22Rv1 (cell line): ENCODE data around the gene SERHL2.

Experiments
- ZFX ChIP-seq: fragments of 450-650 bp; IDR thresholded peaks from 2 replicates; pipeline ENCODE4 v1.6.1; 2017; ENCODE audit warnings: antibody characterized with exemption, borderline replicate concordance
- TF ChIP-seq, protein P1 (sequence below): fragments of 450-650 bp; IDR thresholded peaks from 2 replicates; pipeline ENCODE4 v1.5.1; 2017; ENCODE audit warnings: mild to moderate bottlenecking

DNA sequence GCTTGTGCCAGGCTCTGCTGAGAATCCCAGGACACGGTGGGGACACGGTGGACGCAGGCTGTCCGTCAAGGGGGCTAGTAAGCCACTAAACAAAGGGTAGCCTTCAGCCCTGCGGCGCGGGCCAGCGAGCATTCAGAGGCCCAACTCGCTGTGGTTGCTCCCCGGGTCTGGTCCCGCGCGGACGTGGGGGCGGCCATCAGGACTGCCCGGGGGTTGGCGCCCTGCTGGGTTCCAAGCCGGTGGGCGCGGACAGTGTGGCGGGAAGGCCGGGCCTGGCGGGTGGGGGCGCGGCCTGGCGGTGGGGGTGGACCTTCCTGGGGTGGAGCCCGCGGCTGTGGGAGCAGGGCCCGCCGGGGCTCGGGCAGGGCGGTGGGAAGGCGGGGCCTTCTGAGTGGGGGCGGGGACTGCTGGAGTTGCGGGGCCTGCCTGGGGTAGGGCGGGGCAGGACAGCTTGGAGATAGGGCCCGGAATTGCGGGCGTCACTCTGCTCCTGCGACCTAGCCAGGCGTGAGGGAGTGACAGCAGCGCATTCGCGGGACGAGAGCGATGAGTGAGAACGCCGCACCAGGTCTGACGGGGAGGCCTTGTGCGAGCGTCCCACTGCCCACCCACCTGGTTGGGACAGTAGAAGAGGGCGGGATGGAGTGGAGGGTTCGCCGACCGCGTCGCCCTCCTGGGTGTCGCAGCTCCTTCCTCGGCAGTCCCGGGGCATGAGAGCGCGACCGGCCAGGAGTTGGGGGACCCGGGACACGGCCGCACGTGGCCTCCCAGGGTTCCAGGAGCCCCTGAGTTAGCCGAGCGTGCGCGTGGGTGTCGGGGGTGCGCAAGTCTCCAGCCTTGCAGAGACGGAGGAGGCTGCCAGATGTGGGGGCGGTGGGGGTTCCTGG is at the start of gene SERHL2:
- TF ChIP-seq, protein P1, sequence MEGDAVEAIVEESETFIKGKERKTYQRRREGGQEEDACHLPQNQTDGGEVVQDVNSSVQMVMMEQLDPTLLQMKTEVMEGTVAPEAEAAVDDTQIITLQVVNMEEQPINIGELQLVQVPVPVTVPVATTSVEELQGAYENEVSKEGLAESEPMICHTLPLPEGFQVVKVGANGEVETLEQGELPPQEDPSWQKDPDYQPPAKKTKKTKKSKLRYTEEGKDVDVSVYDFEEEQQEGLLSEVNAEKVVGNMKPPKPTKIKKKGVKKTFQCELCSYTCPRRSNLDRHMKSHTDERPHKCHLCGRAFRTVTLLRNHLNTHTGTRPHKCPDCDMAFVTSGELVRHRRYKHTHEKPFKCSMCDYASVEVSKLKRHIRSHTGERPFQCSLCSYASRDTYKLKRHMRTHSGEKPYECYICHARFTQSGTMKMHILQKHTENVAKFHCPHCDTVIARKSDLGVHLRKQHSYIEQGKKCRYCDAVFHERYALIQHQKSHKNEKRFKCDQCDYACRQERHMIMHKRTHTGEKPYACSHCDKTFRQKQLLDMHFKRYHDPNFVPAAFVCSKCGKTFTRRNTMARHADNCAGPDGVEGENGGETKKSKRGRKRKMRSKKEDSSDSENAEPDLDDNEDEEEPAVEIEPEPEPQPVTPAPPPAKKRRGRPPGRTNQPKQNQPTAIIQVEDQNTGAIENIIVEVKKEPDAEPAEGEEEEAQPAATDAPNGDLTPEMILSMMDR = no peak
- no peak for TF ChIP-seq ZFX
